ENCODE data around the gene RAMAC.
"Not testable (repeated sequence)": the region's sequence is repeated elsewhere in the genome, so short reads cannot be mapped to it uniquely, and the experiment has no call there.

The RAMAC gene

GRCh38 chr15:83014205-83014653 is 28.2 kb downstream of the RAMAC start:
- no peak for DNase-seq (ENCODE audit: low read depth, low spot score)

DNA sequence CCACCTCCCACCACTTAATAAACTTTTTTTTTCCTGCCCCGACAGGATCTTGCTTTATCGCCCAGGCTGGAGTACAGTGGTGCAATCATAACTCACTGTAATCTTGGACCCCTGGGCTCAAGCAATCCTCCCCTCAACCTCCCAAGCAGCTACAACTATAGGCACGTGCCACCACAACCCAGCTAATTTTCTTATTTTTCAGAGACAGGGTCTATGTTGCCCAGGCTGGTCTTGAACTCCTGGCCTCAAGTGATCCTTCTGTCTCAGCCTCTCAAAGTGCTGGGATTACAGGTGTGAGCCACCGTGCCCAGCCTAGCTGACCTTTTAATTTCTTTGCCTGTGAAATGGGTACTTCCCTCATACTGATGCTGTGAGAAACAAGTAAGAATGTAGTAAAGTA is 29.4 kb downstream of the RAMAC start:
- DNase-seq (ENCODE audit: low read depth, low spot score) = no peak

- no peak for DNase-seq (ENCODE audit: low read depth, low spot score)
These were observed 30.9 kb downstream of the RAMAC start for GRCh38 chr15:83016906-83017305.

GRCh38 chr15:83018436-83018835 is 32.4 kb downstream of the RAMAC start:
- no peak for DNase-seq (ENCODE audit: low read depth, low spot score)

DNA sequence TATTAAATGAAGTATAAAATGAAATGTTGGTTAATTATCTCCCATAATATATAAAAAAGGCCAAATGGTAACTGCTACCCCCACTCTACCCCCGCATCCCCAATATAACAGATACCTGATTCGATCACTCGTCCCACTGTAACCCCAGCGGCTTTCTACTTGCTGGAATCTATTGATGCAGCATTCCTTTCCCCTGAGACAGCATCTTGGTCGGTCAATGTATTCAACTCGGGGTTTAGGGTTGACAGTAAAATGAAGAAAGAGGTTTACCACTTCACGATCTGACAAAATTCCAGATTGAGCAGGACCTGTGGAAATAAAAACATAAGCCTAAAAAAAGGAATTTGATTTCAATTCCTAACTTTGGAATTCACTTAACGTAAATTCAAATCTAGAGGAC is 44.0 kb downstream of the RAMAC start:
- DNase-seq (ENCODE audit: low read depth, low spot score) = no peak

DNA sequence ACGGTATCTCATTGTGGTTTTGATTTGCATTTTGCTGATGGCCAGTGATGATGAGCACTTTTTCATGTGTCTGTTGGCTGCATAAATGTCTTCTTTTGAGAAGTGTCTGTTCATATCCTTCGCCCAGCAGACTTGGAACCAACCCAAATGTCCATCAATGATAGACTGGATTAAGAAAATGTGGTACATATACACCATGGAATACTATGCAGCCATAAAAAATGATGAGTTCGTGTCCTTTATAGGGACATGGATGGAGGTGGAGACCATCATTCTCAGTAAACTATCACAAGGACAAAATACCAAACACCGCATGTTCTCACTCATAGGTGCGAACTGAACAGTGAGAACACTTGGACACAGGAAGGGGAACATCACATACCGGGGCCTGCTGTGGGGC is 45.2 kb downstream of the RAMAC start:
- not testable (repeated sequence) for DNase-seq (ENCODE audit: low read depth, low spot score)

DNA sequence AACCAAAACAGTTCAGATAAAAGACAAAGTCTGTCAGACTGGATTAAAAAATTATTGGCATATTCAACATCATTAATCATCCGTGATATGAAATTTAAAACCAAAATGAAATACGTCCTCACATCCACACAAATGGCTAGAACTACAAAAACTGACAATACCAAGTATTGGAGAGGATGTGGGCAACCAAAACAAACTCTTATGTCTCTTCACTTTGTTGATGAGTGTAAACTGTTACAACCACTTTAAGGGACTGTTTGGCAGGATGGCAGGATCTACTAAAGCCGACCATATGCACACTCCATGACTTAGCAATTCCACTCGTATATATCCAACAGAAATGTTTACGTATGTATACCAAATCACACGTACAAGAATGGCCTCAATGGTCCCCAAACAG is 50.2 kb downstream of the RAMAC start:
- no peak for DNase-seq (ENCODE audit: low read depth, low spot score)

GRCh38 chr15:83039206-83039605 is 53.2 kb downstream of the RAMAC start:
- DNase-seq (ENCODE audit: low read depth, low spot score) = no peak

Measured in brain pericyte (primary cell).